GM23338 (cell line): Measurements from ENCODE around the gene USP37. TPM values are rescaled to one million over a fixed set of nuclear protein-coding genes. Genes with fewer than 3 reads are reported as not detected.

Experiments
- ATAC-seq: fragments of 200-7000 bp; cut with Tn5 transposase; 3 replicates; pipeline ENCODE4 v1.9.1; 2020
- DNase-seq: peaks from one replicate; pipeline ENCODE4 v3.0.0-alpha.2; 2015; ENCODE audit warnings: low spot score
- H2AFZ ChIP-seq: fragments of 200-600 bp; sonication (generic); 2 replicates; pipeline ENCODE4 v1.8.0; 2016; ENCODE audit warnings: antibody characterized with exemption, mild to moderate bottlenecking, moderate library complexity
- H3F3A ChIP-seq: fragments of 200-600 bp; sonication (generic); replicated peaks from 2 replicates; pipeline ENCODE4 v1.8.0; 2017; ENCODE audit warnings: antibody characterized with exemption, mixed run types, low read depth
- H3K27ac ChIP-seq: fragments of 200-600 bp; sonication (generic); 2 replicates; pipeline ENCODE4 v1.6.1; 2016; ENCODE audit warnings: low read depth
- H3K27me3 ChIP-seq: fragments of 200-600 bp; sonication (generic); 2 replicates; pipeline ENCODE4 v1.8.0; 2016; ENCODE audit warnings: mild to moderate bottlenecking, mixed run types, moderate library complexity; ENCODE audit not compliant: insufficient read depth
- H3K36me3 ChIP-seq: fragments of 200-600 bp; sonication (generic); 2 replicates; pipeline ENCODE4 v1.8.0; 2016; ENCODE audit warnings: mild to moderate bottlenecking; ENCODE audit not compliant: insufficient read depth
- H3K4me1 ChIP-seq: fragments of 200-600 bp; sonication (generic); 2 replicates; pipeline ENCODE4 v1.8.0; 2016; ENCODE audit warnings: mild to moderate bottlenecking, moderate library complexity; ENCODE audit not compliant: insufficient read depth
- H3K4me2 ChIP-seq: fragments of 200-600 bp; sonication (generic); 2 replicates; pipeline ENCODE4 v1.7.1; 2017; ENCODE audit warnings: mixed run types
- H3K4me3 ChIP-seq: fragments of 200-600 bp; sonication (generic); 2 replicates; pipeline ENCODE4 v1.6.1; 2016; ENCODE audit warnings: mixed run types
- H3K79me2 ChIP-seq: fragments of 200-600 bp; sonication (generic); replicated peaks from 2 replicates; pipeline ENCODE4 v1.8.0; 2017; ENCODE audit warnings: mild to moderate bottlenecking; ENCODE audit not compliant: insufficient read depth
- H3K9me2 ChIP-seq: fragments of 200-600 bp; sonication (generic); 2 replicates; pipeline ENCODE4 v1.8.0; 2017; ENCODE audit not compliant: insufficient read depth
- H4K20me1 ChIP-seq: fragments of 200-600 bp; sonication (generic); replicated peaks from 2 replicates; pipeline ENCODE4 v1.8.0; 2017; ENCODE audit warnings: mild to moderate bottlenecking; ENCODE audit not compliant: insufficient read depth
- H3K27ac Mint-ChIP-seq: 2 replicates; pipeline ENCODE4 v1.8.0; 2020; ENCODE audit warnings: inconsistent platforms, mild to moderate bottlenecking, moderate library complexity, mixed read lengths
- H3K27me3 Mint-ChIP-seq: 3 replicates; pipeline ENCODE4 v1.8.0; 2022; ENCODE audit warnings: low read depth, mild to moderate bottlenecking, moderate library complexity, mixed read lengths, inconsistent platforms; ENCODE audit not compliant: insufficient read depth, poor library complexity
- H3K36me3 Mint-ChIP-seq: 3 replicates; pipeline ENCODE4 v1.8.0; 2021; ENCODE audit warnings: low read depth, mild to moderate bottlenecking, inconsistent platforms, moderate library complexity, mixed read lengths
- H3K4me1 Mint-ChIP-seq: 3 replicates; pipeline ENCODE4 v1.8.0; 2020; ENCODE audit warnings: mild to moderate bottlenecking, inconsistent platforms, mixed read lengths
- H3K4me3 Mint-ChIP-seq: 3 replicates; pipeline ENCODE4 v1.8.0; 2021; ENCODE audit warnings: moderate library complexity, mild to moderate bottlenecking, inconsistent platforms, mixed read lengths
- H3K9me3 Mint-ChIP-seq: 3 replicates; pipeline ENCODE4 v1.8.0; 2020; ENCODE audit warnings: moderate library complexity, mild to moderate bottlenecking, inconsistent platforms, mixed read lengths
- CREB1 ChIP-seq: fragments of 250-450 bp; sonication (Bioruptor Pico); IDR thresholded peaks from 2 replicates; pipeline ENCODE4 v1.5.0; 2020; ENCODE audit warnings: low read depth, mild to moderate bottlenecking, moderate library complexity
- CTCF ChIP-seq, 2 experiments: fragments of 200-600 bp in 1 of 2; sonication (generic) in 1 of 2; conservative IDR thresholded peaks; 2 replicates each; pipeline versions ENCODE4 v1.5.1 to v1.6.1; 2016 to 2017; ENCODE audit warnings: antibody characterized with exemption in 2 of 2, low read depth in 2 of 2, mild to moderate bottlenecking in 2 of 2, moderate library complexity in 1 of 2
- EZH2phosphoT487 ChIP-seq: fragments of 200-600 bp; sonication (generic); IDR thresholded peaks from one replicate; pipeline ENCODE4 v1.8.1; 2018; ENCODE audit warnings: antibody characterized with exemption; ENCODE audit not compliant: unreplicated experiment
- JUNB ChIP-seq: IDR thresholded peaks from one replicate; pipeline ENCODE4 v1.6.1; 2016; ENCODE audit warnings: antibody characterized with exemption; ENCODE audit not compliant: unreplicated experiment
- NANOG ChIP-seq: IDR thresholded peaks from 2 replicates; pipeline ENCODE4 v1.6.1; 2016; ENCODE audit warnings: antibody characterized with exemption, borderline replicate concordance
- POLR2AphosphoS5 ChIP-seq: IDR thresholded peaks from 2 replicates; pipeline ENCODE4 v1.6.1; 2016; ENCODE audit warnings: antibody characterized with exemption, low read depth
- STAT1 ChIP-seq: IDR thresholded peaks from one replicate; pipeline ENCODE4 v1.6.1; 2016; ENCODE audit warnings: antibody characterized with exemption; ENCODE audit not compliant: unreplicated experiment
- ZNF114 ChIP-seq: fragments of 250-450 bp; sonication (Bioruptor Pico); IDR thresholded peaks from 2 replicates; pipeline ENCODE4 v1.5.0; 2020; ENCODE audit warnings: mild to moderate bottlenecking, moderate library complexity
- ZNF331 ChIP-seq: fragments of 250-450 bp; sonication (Bioruptor Pico); IDR thresholded peaks from 2 replicates; pipeline ENCODE4 v1.5.0; 2020; ENCODE audit warnings: low read depth, mild to moderate bottlenecking, moderate library complexity
- ZNF462 ChIP-seq: fragments of 250-450 bp; sonication (Bioruptor Pico); IDR thresholded peaks from 2 replicates; pipeline ENCODE4 v1.5.0; 2020; ENCODE audit warnings: mild to moderate bottlenecking, moderate library complexity
- polyA plus RNA-seq: library from polyadenylated mRNA; unstranded; fragments of >200 nt; fragmentation: Nextera tagmentation; extraction: Ambion mirVana; gene quantifications from 2 replicates; pipeline ENCODE4 v1.2.1, GENCODE V29; 2016
- total RNA-seq: library from RNA; depleted of rRNA; stranded (reverse); fragments of >200 nt; shearing (Covaris generic); gene quantifications from 2 replicates; pipeline ENCODE4 v1.2.3, GENCODE V29; 2014
- TF ChIP-seq, protein P1 (sequence below): IDR thresholded peaks from one replicate; pipeline ENCODE4 v1.6.1; 2018; ENCODE audit warnings: antibody characterized with exemption; ENCODE audit not compliant: unreplicated experiment

USP37 gene
- total and polyA plus RNA-seq, 2 experiments from 2014 or later: 8.2 to 21.0 TPM

DNA sequence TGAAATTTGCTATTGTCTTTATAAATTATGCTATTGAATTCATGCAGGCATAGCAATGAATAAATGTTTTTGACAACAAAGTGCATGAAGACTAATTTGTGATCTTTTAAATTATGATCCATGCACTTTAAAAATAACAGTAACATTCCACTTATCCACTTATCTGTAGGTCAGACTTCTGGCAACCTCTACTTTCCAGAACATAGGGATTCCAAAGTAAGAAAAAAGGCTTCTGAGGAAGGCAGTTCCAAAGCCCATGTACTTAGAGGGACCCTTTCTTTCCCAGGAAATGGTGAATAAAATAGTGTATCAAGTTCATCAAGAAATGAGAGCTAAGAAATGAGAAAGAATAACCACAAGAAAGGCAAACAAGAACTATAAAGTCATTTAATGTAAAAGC, 90.9 kb downstream of the USP37 start (continued):
- TF ChIP-seq ZNF114 (no peak), CREB1 (CRISPR knock-in tag) (no peak), STAT1 (no peak)
- TF ChIP-seq, protein P1, sequence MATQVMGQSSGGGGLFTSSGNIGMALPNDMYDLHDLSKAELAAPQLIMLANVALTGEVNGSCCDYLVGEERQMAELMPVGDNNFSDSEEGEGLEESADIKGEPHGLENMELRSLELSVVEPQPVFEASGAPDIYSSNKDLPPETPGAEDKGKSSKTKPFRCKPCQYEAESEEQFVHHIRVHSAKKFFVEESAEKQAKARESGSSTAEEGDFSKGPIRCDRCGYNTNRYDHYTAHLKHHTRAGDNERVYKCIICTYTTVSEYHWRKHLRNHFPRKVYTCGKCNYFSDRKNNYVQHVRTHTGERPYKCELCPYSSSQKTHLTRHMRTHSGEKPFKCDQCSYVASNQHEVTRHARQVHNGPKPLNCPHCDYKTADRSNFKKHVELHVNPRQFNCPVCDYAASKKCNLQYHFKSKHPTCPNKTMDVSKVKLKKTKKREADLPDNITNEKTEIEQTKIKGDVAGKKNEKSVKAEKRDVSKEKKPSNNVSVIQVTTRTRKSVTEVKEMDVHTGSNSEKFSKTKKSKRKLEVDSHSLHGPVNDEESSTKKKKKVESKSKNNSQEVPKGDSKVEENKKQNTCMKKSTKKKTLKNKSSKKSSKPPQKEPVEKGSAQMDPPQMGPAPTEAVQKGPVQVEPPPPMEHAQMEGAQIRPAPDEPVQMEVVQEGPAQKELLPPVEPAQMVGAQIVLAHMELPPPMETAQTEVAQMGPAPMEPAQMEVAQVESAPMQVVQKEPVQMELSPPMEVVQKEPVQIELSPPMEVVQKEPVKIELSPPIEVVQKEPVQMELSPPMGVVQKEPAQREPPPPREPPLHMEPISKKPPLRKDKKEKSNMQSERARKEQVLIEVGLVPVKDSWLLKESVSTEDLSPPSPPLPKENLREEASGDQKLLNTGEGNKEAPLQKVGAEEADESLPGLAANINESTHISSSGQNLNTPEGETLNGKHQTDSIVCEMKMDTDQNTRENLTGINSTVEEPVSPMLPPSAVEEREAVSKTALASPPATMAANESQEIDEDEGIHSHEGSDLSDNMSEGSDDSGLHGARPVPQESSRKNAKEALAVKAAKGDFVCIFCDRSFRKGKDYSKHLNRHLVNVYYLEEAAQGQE: no peak

DNA sequence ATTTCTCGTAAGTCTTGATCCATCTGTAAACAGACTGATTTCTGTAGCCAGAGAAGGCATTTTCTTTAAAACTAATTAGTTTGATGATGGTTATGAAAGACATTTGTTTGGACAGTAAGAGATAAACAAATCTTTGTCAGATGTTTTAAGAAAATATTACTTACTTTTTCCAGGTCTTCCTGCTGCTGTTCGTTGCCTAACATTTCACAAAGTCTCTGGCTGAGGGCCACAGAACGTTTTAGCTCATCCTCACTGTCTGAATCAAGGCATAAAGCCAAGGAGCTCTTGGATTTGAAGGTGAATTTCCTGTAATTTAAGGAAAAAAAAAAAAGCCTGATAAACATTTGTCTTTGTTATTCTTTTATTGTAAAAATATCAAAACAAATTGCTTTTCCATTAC, 91.5 kb downstream of the USP37 start:
- Mint-ChIP-seq H3K36me3 (peaks cover 33% of the 10 kb centered on the region), H3K4me3 (no peak overlapping the region), H3K4me1 (no peaks in the 10 kb centered on the region), H3K9me3 (no peaks in the 10 kb centered on the region), H3K27me3 (no peaks in the 10 kb centered on the region), H3K27ac (no peak overlapping the region)
- H3K79me2 ChIP-seq: no peaks in the 10 kb centered on the region
- DNase-seq (no peak), ATAC-seq (no peak)
- H3K4me2 ChIP-seq: no peak overlapping the region
- H3F3A ChIP-seq: no peaks in the 10 kb centered on the region
- H4K20me1 ChIP-seq: no peaks in the 10 kb centered on the region; the same call in 1 of the 2 replicates
- no peak overlapping the region for H3K4me3 ChIP-seq
- H2AFZ ChIP-seq: no peak overlapping the region
- no peaks in the 10 kb centered on the region for H3K9me2 ChIP-seq
- H3K27me3 ChIP-seq: no peaks in the 10 kb centered on the region
- H3K4me1 ChIP-seq: no peaks in the 10 kb centered on the region
- peaks cover 23% of the 10 kb centered on the region for H3K36me3 ChIP-seq
- 0 out of 2 replicates have a peak overlapping the region, but pooled peaks have one; percentile 12 for H3K27ac ChIP-seq
- TF ChIP-seq ZNF462 (CRISPR knock-in tag) (no peak), ZNF331 (CRISPR knock-in tag) (no peak), NANOG (no peak), CTCF (conservative IDR thresholded peaks at IDR 0.05; ENCODE audit: low read depth in 2 of 2) (no peak), EZH2phosphoT487 (no peak), JUNB (no peak), STAT1 (no peak), POLR2AphosphoS5 (no peak)
- TF ChIP-seq, protein P1: no peak
